Stimulated activated CD4-positive, alpha-beta T cell treated with anti-CD3 and anti-CD28 coated beads, Interleukin-2, amount 100 ng/mL, for 24 hours (primary cell): ENCODE data around the gene GFAP.

Source experiments
- DNase-seq, 2 donors: peaks; one replicate each; pipeline ENCODE4 v3.0.0-alpha.2; 2020

GFAP gene

GRCh38 chr17:44912763-44913544, 2.3 kb downstream of the GFAP start:
- DNase-seq: no peak

DNA sequence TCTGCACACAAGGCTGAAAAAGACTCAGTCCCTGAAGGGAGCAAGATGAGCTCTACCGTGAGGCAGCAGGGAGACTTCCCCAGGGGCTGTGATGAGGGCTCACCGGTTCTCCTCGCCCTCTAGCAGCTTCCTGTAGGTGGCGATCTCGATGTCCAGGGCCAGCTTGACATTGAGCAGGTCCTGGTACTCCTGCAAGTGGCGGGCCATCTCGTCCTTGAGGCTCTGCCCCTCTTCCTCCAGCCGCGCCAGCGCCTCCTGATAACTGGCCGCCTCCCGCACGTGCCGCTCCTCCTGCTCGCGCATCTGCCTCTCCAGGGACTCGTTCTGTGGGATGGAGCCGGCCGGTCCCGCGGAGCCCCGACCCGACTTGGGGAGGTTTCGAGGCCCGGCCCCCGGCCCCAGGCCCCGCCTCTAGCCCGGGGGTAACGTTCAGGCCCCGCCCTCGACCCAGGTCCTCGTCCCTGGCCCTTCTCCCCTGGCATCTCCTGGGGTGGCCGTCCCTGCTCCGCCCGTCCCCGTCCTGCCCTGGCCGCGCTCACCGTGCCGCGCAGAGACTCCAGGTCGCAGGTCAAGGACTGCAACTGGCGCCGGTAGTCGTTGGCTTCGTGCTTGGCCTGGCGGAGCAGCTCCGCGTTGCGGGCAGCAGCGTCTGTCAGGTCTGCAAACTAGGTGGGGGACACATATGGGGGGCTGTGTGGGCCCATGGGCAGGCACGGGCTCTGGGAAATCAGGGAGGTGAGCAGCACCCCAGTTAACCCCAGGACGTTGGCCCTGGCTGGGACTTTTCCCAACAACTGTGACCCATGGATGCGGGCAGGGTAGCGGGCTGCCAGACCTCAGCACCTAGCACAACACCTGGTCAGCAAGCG, 3.9 kb downstream of the GFAP start:
- peak; percentile 51 to 59 for DNase-seq

- no peak for DNase-seq
Observed at GRCh38 chr17:44910231-44911106, 4.8 kb downstream of the GFAP start.

- DNase-seq: no peak
Observed at GRCh38 chr17:44909681-44910144, 5.6 kb downstream of the GFAP start.

- no peak for DNase-seq
Observed at GRCh38 chr17:44908761-44909326, 6.5 kb downstream of the GFAP start.

- no peak for DNase-seq
Observed at GRCh38 chr17:44907729-44908470, 7.4 kb downstream of the GFAP start.

GRCh38 chr17:44906763-44907728, 8.3 kb downstream of the GFAP start:
- DNase-seq: no peak

- no peak for DNase-seq
Observed at GRCh38 chr17:44906010-44906646, 9.2 kb downstream of the GFAP start.

DNA sequence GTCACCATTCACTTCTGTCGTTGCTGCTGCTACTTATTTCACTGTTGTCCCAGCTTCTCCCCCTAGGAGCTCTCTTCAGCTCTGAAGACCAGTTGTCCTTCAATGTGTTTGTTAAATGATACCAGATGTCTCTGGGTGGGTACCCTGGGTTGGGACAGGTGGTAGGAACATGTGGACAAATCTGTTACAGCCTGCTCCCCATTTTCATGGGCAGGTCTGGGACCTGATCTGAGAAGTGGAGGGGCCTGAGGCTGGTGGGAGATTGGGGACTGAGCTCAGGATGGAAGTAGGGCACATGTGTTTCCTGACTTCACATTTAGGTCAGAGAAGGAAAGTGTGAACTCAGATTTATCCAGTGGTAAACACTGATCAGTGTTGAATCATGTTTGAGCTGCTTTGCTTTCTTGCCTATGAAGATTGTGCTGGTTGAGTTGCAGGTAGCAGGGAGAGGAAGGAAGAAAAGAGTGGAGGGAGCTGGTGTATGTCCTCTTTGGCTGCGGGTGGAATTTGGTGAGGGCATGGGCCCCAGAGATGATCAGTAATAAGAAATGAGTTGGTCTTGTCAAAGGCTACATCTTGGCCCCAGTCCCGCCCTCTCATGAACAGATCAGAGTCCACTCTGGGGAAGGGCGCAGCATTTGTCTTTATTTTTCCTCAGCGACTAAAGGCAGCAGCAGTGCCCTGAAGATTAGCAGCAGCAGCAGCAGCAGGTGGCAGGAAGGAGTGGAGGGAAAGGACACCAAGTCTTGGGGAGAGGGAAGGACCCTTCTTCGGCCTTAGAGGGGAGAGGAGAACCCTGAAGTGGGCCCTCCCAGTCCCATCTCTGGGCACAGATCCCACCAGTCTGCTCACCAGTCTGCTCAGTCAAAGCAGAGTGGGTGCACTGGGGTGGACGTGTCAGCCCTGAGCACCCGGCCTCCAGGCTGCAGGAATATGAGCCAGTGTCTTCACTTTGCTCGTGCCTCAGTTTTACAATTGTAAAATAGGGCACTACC, 10.0 kb downstream of the GFAP start:
- DNase-seq: no peak

GRCh38 chr17:44904001-44904984, 11.0 kb downstream of the GFAP start:
- no peak for DNase-seq

- DNase-seq: no peak
Observed at GRCh38 chr17:44903012-44903685, 12.2 kb downstream of the GFAP start.

DNA sequence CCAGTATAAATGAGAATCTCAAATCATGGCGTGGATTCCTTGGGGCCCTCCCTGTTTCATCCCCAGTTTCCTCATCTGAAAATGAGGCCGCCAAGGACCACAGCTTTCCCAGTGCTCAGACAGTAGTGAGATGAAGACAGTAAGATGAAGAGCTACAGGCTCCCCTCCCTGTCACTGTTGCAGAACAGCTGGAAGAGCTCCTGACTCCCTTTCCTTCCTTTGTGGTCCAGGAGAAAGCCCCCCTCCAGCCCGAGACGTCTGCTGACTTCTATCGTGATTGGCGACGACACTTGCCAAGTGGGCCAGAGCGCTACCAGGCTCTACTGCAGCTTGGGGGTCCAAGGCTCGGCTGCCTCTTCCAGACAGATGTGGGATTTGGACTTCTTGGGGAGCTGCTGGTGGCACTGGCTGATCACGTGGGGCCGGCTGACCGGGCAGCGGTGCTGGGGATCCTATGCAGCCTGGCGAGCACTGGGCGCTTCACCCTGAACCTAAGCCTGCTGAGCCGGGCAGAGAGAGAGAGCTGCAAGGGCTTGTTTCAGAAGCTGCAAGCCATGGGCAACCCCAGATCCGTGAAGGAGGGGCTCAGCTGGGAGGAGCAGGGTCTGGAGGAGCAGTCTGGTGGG, 13.1 kb downstream of the GFAP start:
- no peak for DNase-seq

- DNase-seq: no peak
Observed at GRCh38 chr17:44901411-44901921, 13.8 kb downstream of the GFAP start.

DNA sequence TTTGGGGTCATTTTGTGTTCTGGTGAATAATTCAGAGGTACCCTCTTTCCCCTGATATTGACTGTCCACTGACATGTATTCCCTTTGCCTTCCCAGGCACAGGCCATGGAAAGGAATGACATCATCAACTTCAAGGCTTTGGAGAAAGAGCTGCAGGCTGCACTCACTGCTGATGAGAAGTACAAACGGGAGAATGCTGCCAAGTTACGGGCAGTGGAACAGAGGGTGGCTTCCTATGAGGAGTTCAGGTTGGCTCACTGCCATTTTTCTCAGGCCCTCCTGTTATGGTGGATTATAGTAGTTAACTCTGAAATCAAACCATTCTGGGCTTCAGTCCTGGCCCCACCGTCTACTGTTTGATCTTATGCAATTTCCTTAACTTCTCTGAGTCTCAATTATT, 14.4 kb downstream of the GFAP start:
- no peak for DNase-seq

GRCh38 chr17:44899074-44899782, 16.1 kb downstream of the GFAP start, which contains the start of gene EFTUD2:
Gene EFTUD2, minus strand, starts transcription at chr17:44899445. Its CDS starts 4,924 bp downstream, at chr17:44894521.
- DNase-seq: peak; percentile 93

DNA sequence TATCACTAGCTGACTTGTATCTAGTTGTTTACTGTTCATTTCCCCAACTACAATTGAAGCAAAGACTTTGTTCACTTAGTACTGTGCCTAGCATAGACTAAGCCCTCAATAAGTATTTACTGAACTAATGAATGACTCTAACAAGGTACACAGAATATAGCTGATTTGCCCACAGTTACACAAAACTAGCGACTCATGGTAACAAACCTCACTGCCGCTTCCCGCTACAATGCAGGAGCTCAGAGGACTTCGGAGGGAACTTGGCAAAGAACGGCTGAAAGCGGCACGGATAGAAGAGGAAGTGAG, 16.6 kb downstream of the GFAP start:
- no peak for DNase-seq
